Measurements from ENCODE around the gene ITGB8. TPM values are rescaled to one million over a fixed set of nuclear protein-coding genes. Genes with fewer than 3 reads are reported as not detected.

Gene ITGB8
- 58.6 and 121 TPM in 2 replicates for total RNA-seq

DNA sequence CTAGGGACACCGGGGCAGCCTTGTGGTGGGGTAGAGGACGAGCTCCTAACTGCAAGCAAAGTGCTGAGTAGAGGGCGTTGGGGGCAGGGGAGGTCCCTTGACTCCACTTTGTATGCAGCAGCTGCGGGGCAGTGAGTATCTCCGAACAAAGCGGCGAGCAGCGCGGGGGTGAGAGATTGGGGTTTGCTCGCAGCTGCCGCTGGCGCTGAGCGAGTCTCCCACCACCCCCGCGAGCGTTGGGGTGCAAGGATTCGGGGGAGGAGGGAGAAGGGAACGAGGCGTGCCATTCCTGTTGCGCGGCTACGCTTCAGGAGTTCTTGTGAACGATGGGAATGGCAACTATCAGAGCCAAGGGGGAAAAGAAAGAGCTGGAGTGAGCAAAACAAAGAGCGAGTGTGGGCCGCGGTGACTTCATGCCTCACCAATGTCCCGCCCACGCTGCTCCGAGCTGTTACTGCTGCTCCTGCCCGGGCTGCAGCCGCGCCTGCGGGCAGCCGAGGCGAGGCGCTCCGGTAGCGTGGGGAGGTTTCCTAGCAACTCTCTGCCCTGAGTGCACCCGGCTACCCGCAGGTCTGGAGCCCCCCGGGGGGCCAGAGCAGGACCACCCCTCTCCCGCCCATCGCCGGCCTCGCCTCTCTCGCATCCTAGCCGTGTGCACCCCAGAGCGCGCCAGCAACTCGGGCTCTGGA is at the start of gene ITGB8:
Gene ITGB8 (plus strand): TSS at position 662 of the 689 bp plus-strand sequence. CDS start 907 bp downstream, outside the sequence.
- H3K4me3 ChIP-seq (ENCODE audit: low read depth, low read length) = peak within 1 kb of the TSS; percentile 88
- DNase-seq (ENCODE audit: low read depth) = peak; percentile 92
- TF ChIP-seq, protein P1, sequence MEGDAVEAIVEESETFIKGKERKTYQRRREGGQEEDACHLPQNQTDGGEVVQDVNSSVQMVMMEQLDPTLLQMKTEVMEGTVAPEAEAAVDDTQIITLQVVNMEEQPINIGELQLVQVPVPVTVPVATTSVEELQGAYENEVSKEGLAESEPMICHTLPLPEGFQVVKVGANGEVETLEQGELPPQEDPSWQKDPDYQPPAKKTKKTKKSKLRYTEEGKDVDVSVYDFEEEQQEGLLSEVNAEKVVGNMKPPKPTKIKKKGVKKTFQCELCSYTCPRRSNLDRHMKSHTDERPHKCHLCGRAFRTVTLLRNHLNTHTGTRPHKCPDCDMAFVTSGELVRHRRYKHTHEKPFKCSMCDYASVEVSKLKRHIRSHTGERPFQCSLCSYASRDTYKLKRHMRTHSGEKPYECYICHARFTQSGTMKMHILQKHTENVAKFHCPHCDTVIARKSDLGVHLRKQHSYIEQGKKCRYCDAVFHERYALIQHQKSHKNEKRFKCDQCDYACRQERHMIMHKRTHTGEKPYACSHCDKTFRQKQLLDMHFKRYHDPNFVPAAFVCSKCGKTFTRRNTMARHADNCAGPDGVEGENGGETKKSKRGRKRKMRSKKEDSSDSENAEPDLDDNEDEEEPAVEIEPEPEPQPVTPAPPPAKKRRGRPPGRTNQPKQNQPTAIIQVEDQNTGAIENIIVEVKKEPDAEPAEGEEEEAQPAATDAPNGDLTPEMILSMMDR (conservative IDR thresholded peaks at IDR 0.05; ENCODE audit: low read depth, low read length) = no peak

DNA sequence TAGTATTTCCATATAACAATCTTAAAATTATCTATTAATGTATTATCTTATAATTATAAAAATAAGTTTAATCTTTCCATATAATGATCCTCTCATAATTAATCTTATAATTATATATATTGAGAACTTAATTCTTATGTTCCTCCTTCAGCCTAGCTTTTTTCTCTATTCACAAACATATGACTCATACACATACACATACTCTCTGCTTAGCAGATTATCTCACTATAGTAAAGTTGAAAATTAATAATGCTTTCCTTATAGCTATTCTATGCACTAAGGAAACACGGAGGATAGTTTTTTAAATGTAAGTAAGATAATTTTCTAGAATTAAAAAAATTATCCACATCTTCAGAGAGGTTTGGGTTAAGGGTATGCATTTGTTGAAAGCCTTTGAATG is 47.7 kb upstream of the ITGB8 start:
- DNase-seq (ENCODE audit: low read depth) = no peak
- TF ChIP-seq, protein P1 (conservative IDR thresholded peaks at IDR 0.05; ENCODE audit: low read depth, low read length) = no peak
- no peak overlapping the region for H3K4me3 ChIP-seq (ENCODE audit: low read depth, low read length)

DNA sequence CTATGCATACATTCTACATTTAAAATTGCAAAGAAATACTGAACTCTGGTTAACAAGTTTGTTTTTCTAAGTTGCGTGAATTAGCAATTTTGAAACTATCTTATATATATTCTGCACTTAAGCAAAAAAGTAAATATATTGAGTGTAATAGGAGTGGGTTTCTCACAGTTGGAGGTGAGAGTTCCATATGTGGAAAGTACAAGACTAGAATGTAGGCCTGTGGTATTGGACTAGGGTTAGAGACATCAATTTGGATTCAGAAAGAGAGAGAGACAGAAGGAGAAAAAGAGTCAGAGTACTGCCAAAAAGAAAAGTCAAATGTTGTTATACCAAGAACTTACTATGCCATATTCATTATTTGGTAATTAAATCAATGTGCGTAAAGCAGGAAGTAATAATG is 47.3 kb upstream of the ITGB8 start:
- TF ChIP-seq, protein P1 (conservative IDR thresholded peaks at IDR 0.05; ENCODE audit: low read depth, low read length) = no peak
- DNase-seq (ENCODE audit: low read depth) = no peak
- H3K4me3 ChIP-seq (ENCODE audit: low read depth, low read length) = no peak overlapping the region

DNA sequence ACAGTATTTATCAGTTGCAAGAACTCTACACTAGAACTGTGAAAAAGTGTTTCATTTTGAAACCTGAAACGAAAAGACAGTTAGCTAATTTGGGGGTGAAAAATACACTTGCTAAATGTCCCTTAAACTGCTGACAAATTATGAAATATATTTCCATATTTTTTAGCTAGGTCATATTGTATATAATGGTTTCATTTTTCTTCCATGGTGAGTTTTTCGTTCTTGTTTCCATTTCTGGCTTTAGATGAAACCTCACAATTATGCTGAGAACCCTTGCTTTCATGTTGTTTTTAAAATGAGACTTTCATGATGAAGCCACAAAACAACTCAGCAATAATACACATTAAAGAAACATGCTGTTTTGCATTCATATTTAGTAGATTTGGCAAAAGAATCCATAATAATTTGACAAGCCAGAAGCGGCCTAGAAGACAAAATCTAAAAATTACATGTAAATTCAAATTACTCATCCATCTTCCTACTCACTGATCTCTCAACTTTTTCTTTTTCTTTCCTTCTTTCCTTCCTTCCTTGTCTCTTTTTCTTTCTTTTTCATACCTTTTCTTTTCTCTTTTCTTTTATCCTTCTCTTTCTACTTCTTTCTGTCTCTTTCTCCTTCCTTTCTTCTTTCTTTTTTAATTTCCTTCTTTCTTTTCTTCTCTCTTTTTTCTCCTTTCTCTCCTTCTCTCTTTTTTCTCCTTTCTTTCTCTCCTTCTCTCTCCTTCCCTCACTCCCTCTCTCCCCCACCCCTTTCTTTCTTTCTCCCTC is 46.5 kb upstream of the ITGB8 start:
- no peak for DNase-seq (ENCODE audit: low read depth)
- no peak overlapping the region for H3K4me3 ChIP-seq (ENCODE audit: low read depth, low read length)
- TF ChIP-seq, protein P1 (conservative IDR thresholded peaks at IDR 0.05; ENCODE audit: low read depth, low read length) = no peak

DNA sequence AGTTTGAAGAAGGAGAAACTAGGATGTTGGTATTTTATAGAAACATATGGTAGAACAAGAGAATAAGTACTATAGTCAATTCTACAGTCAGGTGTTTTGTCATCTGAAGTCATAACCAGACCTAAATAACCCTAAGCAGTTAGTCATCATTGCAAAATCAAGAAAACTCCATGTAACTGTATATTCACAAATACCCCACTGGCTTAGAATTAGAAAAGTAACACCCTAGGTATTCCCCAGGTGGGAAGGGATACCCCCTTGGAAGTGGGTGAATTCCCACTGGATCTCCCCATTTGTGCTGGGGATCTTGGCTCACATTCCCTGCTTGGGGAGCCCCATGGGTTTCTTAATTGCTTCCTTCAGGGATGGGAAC is 45.9 kb upstream of the ITGB8 start:
- H3K4me3 ChIP-seq (ENCODE audit: low read depth, low read length) = no peak overlapping the region
- DNase-seq (ENCODE audit: low read depth) = no peak
- TF ChIP-seq, protein P1 (conservative IDR thresholded peaks at IDR 0.05; ENCODE audit: low read depth, low read length) = no peak

DNA sequence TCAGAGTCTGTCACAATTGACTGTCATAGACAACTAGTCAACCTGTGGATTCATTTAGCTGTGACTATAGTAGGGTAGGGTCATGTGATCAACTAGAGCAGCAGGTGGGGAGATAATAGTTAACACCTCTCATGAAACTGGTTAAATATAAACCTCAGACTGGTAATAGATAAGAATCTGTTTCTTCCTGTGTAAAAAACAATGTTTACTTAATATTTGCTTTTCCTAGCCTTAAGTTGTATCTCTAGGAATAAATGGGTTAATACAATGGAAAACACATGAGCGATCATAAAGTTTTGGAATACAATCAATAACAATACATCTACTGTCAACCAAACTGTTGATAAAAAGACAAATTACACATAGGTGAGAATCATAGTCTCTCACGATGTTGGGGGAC is 43.4 kb upstream of the ITGB8 start:
- H3K4me3 ChIP-seq (ENCODE audit: low read depth, low read length) = no peak overlapping the region
- TF ChIP-seq, protein P1 (conservative IDR thresholded peaks at IDR 0.05; ENCODE audit: low read depth, low read length) = no peak
- DNase-seq (ENCODE audit: low read depth) = peak; percentile 19

Measured in epithelial cell of proximal tubule (primary cell).